Measurements from ENCODE around the gene SLC4A7. TPM values are rescaled to one million over a fixed set of nuclear protein-coding genes. Genes with fewer than 3 reads are reported as not detected.
"Not testable (repeated sequence)": the region's sequence is repeated elsewhere in the genome, so short reads cannot be mapped to it uniquely, and the experiment has no call there.

The SLC4A7 gene
- total RNA-seq, 2 donors from 2014 or later, result 11.2 to 20.2 TPM

DNA sequence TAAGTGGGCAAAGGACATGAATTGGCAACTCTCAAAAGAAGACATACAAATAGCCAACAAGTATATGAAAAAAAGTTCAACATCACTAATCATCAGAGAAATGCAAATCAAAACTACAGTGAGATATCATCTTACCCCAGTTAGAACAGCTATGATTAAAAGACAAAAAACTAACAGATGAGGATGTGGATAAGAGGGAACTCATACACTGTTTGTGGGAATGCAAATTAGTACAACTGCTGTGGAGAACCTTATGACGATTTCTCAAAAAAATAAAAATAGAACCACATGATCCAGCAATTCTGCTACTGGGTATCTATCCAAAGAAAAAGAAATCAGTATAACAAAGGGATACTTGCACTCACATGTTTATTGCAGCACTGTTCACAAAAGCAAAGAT lies 143.7 kb downstream of the SLC4A7 start:
- TF ChIP-seq, protein P1, sequence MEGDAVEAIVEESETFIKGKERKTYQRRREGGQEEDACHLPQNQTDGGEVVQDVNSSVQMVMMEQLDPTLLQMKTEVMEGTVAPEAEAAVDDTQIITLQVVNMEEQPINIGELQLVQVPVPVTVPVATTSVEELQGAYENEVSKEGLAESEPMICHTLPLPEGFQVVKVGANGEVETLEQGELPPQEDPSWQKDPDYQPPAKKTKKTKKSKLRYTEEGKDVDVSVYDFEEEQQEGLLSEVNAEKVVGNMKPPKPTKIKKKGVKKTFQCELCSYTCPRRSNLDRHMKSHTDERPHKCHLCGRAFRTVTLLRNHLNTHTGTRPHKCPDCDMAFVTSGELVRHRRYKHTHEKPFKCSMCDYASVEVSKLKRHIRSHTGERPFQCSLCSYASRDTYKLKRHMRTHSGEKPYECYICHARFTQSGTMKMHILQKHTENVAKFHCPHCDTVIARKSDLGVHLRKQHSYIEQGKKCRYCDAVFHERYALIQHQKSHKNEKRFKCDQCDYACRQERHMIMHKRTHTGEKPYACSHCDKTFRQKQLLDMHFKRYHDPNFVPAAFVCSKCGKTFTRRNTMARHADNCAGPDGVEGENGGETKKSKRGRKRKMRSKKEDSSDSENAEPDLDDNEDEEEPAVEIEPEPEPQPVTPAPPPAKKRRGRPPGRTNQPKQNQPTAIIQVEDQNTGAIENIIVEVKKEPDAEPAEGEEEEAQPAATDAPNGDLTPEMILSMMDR (IDR thresholded peaks at IDR 0.05), result no peak
- no peaks in the 10 kb centered on the region for H3K36me3 ChIP-seq

DNA sequence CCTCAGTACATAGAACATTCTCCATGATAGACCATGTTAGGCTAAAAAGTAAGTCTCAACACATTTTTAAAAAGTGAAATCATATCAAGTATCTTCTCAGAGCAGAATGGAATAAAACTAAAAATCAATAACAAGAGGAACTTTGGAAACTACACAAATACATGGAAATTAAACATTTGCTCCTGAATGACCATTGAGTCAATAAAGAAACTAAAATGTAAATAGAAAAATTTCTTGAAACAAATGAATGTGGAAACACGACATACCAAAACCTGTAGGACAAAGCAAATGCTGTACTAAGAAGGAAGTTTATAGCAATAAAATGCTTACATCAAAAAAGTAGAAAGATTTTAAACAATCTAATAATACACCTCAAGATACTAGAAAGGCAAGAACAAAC lies 148.6 kb downstream of the SLC4A7 start:
- Histone ChIP-seq H3K9me3 (no peaks in the 10 kb centered on the region), H3K27ac (no peak overlapping the region), H3K36me3 (no peaks in the 10 kb centered on the region), H3K27me3 (no peaks in the 10 kb centered on the region), H3K9ac (ENCODE audit: low read depth in 2 of 2, low read length in 2 of 2) (no peak overlapping the region), H3K4me3 (no peak overlapping the region), H3K4me1 (no peaks in the 10 kb centered on the region)
- DNase-seq, result no peak
- intact Hi-C loops (cut with DNase I), result no loop called here
- TF ChIP-seq, protein P1 (IDR thresholded peaks at IDR 0.05), result no peak

More for the DNA sequence above, 143.7 kb downstream of the SLC4A7 start:
- Histone ChIP-seq H3K9ac (ENCODE audit: low read depth in 2 of 2, low read length in 2 of 2) (no peak overlapping the region), H3K27ac (no peak overlapping the region), H3K4me3 (no peak overlapping the region), H3K9me3 (no peaks in the 10 kb centered on the region), H3K4me1 (no peaks in the 10 kb centered on the region), H3K27me3 (no peaks in the 10 kb centered on the region)
- no peak for DNase-seq
- intact Hi-C loops (cut with DNase I), result no loop called here

DNA sequence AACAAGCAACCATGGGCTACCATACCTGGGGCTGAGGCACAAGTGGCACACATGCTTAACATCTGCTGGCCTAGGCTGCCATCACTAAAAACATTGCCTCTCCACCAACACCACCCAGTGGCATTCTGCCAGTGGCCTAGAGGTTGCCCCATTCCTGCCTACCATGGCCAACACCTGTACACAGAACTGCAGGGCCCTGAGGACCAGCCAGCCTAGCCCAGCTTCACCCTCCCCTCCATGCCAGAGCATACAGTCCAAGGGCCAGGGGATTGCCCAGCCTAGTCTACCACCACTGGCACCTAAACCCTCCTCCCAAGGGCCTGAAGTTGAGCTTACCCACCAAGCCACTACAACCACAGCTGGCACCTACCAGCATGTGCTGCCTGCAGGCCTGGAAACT lies 150.3 kb downstream of the SLC4A7 start:
- TF ChIP-seq, protein P1 (IDR thresholded peaks at IDR 0.05), result no peak
- DNase-seq, result no peak
- intact Hi-C loops (cut with DNase I), result no loop called here
- no peak overlapping the region for H3K9ac ChIP-seq (ENCODE audit: low read depth in 2 of 2, low read length in 2 of 2)
- H3K9me3 ChIP-seq, result no peaks in the 10 kb centered on the region
- H3K36me3 ChIP-seq, result no peaks in the 10 kb centered on the region
- no peak overlapping the region for H3K27ac ChIP-seq
- H3K27me3 ChIP-seq, result no peaks in the 10 kb centered on the region
- H3K4me3 ChIP-seq, result no peak overlapping the region
- H3K4me1 ChIP-seq, result no peaks in the 10 kb centered on the region

DNA sequence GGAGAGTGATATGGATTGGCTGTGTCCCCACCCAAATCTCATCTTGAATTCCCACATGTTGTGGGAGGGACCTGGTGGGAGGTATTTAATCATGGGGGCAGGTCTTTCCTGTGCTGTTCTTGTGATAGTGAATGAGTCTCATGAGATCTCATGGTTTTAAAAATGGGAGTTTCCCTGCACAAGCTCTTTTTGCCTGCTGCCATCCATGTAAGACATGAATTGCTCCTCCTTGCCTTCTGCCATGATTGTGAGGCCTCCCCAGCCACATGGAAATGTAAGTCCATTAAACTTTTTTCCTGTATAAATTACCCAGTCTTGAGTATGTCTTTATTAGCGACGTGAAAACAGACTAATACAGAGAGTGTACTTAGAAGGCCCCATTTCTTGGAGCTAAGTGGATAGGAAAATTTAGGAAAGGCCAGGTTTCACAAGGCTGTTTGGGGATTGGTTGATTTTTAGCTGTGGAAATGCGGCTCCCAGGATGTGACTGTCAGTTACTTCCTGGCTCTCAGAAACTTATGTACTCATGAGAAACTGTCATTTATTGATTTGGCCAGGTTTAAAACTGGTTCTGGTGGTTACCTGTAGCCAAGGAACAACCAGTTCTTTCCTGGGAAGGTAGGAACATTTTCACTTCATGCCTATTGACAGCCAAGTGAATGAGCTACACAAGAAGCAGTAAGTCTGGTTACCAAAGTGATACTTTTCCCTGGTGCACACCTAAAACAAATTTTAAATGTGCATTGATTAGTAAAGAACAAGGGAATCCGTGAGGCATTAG lies 155.0 kb downstream of the SLC4A7 start:
- H3K9ac ChIP-seq (ENCODE audit: low read depth in 2 of 2, low read length in 2 of 2); H3K36me3 ChIP-seq; intact Hi-C loops (cut with DNase I); H3K27ac ChIP-seq; H3K27me3 ChIP-seq; DNase-seq; H3K9me3 ChIP-seq; H3K4me1 ChIP-seq; H3K4me3 ChIP-seq: not testable (repeated sequence)

DNA sequence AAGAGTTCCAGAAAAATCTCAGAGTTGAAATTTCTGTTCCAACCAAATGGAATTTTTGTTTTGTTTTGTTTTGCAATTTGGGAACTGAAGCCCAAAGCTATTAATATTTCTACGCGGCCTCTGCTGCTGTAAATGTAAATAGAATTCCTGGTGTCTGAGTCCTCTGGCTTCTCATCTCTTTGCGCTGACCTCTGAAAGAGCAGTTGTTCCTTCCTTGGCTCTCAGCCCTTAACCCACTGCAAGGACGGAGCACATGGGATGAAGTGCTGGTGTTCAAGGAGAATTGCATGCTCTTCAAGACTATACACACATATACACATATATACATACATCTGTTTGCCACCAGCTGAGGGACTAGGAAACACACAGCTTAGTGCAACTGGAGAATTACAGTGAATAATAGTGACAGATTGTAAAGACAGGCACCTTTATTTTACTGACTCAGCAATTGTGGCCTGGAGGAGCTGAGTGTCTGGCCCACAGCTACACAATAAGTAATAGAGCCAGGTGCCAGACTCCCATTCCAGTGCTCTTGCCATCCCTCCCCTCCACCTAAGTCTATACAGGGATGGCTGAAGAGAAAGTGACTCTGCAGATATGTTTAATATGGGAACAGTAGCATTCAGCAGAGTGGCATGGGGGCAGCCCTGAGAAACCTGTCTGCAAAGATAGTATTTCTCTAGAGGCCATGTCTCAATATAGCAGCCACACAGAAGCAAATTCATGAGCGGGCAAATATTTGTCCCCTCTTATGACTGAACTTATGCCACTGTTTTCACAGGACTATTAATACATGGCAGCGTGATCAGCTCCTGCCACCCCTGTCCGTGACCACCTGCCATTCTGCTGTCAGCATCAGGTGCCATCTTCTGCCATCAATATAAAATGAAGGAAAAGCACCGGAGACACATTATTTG lies 157.3 kb downstream of the SLC4A7 start:
- Histone ChIP-seq H3K27me3 (no peaks in the 10 kb centered on the region), H3K36me3 (no peaks in the 10 kb centered on the region), H3K9me3 (no peaks in the 10 kb centered on the region), H3K4me1 (no peaks in the 10 kb centered on the region), H3K27ac (peak overlapping the region; percentile 40), H3K4me3 (no peak overlapping the region), H3K9ac (ENCODE audit: low read depth in 2 of 2, low read length in 2 of 2) (no peak overlapping the region)
- TF ChIP-seq, protein P1 (IDR thresholded peaks at IDR 0.05), result no peak
- DNase-seq, result no peak
- intact Hi-C loops (cut with DNase I), result no loop called here

Measured in colonic mucosa (tissue), 4 donors.